Fibroblast of pulmonary artery (primary cell): ENCODE data around the gene BRD4.
A peak's percentile ranks its signal among the peaks of the same experiment; 100 is the strongest.

Source experiments
- DNase-seq: peaks from one replicate; pipeline ENCODE4 v3.0.0-alpha.2; 2010; ENCODE audit warnings: low read depth
- H3K4me3 ChIP-seq: replicated peaks from 2 replicates; pipeline ENCODE4 v1.5.1; 2011; ENCODE audit warnings: low read depth, mild to moderate bottlenecking, control low read depth, low read length, moderate library complexity
- CTCF ChIP-seq: IDR thresholded peaks from 2 replicates; pipeline ENCODE4 v1.5.1; 2011; ENCODE audit warnings: mild to moderate bottlenecking, control low read depth, low read length, inconsistent platforms; ENCODE audit errors: missing control alignments

The BRD4 gene

DNA sequence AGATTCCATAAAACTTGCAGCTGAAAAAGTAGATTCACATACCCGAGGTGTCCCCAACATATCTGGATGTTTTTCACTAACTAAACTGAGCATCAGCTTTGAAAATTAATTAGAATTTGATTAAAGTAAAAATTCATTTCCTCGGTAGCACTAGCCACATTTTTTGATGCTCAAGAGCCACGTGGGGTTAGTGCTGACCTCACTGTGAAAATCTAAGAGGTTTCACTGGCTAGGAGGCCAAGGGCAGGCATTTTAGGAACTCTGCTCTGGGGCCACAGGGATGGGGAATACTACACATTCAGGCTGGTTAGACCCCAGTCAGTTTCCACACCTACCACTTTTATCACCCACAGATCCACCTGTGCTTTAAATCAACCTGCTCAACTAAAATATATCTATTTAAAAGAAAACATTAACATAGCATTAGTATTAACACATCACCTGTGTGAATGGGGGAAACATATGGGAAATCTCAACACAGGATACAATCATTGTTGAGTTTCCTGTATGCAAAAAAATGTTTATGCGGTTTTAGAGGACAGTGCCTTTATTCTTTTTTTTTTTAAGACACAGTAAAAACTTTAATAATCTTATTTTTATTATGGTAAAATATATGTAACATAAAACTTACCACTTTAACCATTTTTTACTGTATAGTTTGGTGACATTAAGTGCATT lies 45.5 kb downstream of the BRD4 start:
- TF ChIP-seq CTCF = no peak
- no peak for DNase-seq
- H3K4me3 ChIP-seq = no peak overlapping the region

DNA sequence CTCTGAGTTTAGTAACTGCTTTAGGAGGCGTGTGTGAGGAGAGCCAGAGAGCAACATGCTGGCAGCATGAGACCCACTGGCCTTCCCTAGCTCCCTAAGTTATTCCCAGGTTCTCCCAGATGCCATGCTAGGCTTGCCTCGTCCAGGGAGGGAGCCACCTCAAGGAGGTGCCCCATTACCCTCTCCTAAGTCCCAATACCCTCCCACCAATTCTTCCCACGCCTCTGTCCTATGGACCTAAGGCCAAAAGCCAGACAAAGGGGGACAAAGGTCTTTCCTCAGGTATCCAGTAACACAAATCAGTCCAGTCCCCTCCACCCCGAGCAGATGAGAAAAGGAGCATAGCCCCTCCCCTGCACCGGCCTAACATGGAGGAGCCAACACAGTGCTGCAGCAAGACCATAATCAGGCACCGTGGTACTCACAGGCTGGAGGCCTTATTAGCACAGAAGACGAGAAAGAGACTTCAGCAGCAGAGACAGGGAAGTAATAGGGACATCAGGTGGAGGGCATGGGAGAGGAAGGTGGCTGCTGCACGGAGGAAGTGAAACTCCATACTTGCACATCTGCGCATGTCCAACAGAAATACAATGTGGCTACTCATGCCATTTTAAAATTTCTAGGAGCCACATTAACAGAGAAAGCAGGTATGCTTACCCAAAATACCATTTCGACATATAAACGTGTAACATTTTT lies 46.3 kb downstream of the BRD4 start:
- no peak for TF ChIP-seq CTCF
- no peak overlapping the region for H3K4me3 ChIP-seq
- no peak for DNase-seq

DNA sequence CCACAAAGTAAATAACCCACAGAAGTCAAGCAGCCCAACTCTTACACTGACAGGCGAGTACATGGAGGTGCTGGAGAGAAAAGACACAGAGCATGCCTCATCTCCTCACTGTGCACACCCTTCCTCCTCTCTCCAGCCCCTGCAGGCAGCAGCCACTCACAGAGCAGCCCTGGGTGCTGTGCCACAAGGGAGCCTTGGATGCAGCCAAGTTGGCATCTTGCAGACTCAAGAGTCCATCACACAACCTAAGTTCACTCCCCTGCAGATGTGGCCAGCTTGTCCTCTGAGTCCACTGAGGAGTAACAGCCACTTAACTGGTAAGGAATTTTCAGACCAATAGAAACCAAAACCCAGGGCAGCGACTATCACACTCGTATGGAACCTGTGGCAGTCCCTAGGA lies 47.4 kb downstream of the BRD4 start:
- TF ChIP-seq CTCF = no peak
- H3K4me3 ChIP-seq = no peak overlapping the region
- no peak for DNase-seq

DNA sequence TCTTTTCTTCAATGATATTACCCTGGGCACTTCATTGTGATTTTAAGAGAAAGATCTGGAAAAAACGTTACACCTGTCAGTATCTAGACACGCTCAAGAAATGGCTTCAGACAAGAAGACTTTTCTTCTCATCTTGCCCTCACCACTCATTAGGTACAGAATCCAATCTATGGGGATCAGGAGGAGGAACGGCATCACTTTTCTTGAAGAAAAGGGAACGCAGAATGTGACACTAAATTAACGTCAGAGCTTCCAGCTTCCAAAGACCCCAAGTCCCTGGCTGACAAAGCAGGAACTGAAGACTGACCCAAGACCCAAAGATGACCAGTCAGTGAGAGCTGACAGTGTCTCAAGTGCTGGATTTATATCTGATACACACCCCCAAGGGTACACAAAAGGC lies 48.2 kb downstream of the BRD4 start:
- TF ChIP-seq CTCF = no peak
- no peak overlapping the region for H3K4me3 ChIP-seq

DNA sequence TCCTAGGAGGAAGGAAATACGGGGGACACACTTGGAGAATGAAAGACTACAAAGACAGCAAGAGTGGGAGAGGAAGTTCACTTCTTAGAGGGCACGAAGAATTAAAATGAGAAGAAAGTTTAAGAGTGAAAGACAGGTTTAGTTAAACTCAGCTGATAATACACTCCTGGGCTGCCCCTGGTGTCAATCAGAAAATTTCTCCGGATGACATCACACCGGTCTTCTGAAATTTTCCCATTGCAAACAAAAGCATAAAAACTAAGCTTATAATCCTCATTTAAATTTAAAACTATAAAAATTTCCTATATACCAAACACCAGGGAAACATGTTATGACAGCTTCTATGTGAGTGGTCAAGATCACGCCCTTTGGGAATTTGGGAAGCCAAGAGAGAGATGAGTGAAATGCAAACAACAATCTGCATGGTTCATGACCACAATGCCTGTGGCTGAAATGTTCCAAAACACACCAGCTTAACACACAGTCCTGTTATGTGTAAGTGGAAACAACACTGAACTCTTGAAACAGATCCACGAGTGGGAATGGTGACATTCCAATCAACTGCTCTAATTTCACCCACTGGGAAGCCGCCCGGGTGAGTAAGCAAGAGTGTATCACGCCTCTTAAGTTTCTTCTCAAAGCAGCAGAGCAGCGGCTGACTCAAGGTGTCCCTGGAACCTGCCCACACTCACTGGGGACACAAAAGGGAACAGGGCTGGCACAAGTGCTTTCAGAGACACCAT lies 49.0 kb downstream of the BRD4 start:
- no peak overlapping the region for H3K4me3 ChIP-seq

More for the DNA sequence above, 48.2 kb downstream of the BRD4 start:
- no peak for DNase-seq

GRCh38 chr19:15282311-15282705 lies 50.0 kb downstream of the BRD4 start:
- H3K4me3 ChIP-seq = no peak overlapping the region
- DNase-seq = no peak
- no peak for TF ChIP-seq CTCF

More for the DNA sequence above, 49.0 kb downstream of the BRD4 start:
- TF ChIP-seq CTCF = no peak
- DNase-seq = peak; percentile 23
